ENCODE measurements around the gene GSTT2.
"Not testable (repeated sequence)": the region's sequence is repeated elsewhere in the genome, so short reads cannot be mapped to it uniquely, and the experiment has no call there.

GSTT2 gene

DNA sequence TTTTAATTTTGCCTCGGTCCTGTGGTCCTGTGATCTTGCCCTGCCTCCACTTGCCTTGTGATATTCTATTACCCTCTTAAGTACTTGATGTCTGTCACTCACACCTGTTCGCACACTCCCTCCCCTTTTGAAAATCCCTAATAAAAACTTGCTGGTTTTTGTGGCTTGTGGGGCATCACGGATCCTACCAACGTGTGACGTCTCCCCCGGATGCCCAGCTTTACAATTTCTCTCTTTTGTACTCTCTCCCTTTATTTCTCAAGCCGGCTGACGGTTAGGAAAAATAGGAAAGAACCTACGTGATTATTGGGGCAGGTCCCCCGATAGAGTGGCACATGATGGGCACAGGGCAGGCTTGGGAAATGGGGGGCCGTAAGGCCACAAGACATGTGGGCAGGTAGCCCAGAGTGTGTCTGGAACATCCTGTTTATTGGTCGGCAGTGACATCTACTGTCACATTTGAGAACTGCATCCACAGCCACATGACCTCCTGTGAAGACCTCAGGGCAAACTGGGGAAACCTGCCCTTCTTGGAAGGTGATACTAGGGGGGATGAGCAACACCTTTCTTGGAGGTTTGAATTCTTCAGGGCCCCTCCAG is 23.5 kb upstream of the GSTT2 start:
- H3K4me3 ChIP-seq (ENCODE audit: low read length in 2 of 2); H4K8ac ChIP-seq (ENCODE audit: low read depth, low read length); H3K14ac ChIP-seq (ENCODE audit: low read length); H2AK5ac ChIP-seq (ENCODE audit: low read depth, low read length); H2BK12ac ChIP-seq (ENCODE audit: low read length); H3K18ac ChIP-seq (ENCODE audit: low read length); H3K27me3 ChIP-seq (ENCODE audit: control insufficient read depth in 3 of 3, insufficient read depth in 3 of 3, low read depth in 1 of 3, low read length in 3 of 3); H2BK5ac ChIP-seq (ENCODE audit: low read length); H3K36me3 ChIP-seq (replicated peaks in 1 of 2; ENCODE audit: control insufficient read depth in 2 of 2, insufficient read depth in 2 of 2, low read length in 2 of 2); H3K9me3 ChIP-seq (replicated peaks in 1 of 2; ENCODE audit: control insufficient read depth in 2 of 2, insufficient read depth in 1 of 2, low read depth in 1 of 2, low read length in 2 of 2); H3K79me1 ChIP-seq (ENCODE audit: low read depth, low read length); H3K23ac ChIP-seq (ENCODE audit: low read depth, low read length, poor library complexity); H3K4me1 ChIP-seq (ENCODE audit: control insufficient read depth in 2 of 2, insufficient read depth in 1 of 2, low read depth in 1 of 2, low read length in 2 of 2); H3K9ac ChIP-seq (ENCODE audit: low read depth, low read length, poor library complexity); H2BK15ac ChIP-seq (ENCODE audit: low read length); H2BK120ac ChIP-seq (ENCODE audit: low read depth, low read length); H3K4ac ChIP-seq (ENCODE audit: low read length); H3K27ac ChIP-seq (replicated peaks; ENCODE audit: low read length); H4K91ac ChIP-seq (ENCODE audit: low read depth, low read length, poor library complexity); H3K4me2 ChIP-seq (ENCODE audit: insufficient read depth, low read length, poor library complexity, severe bottlenecking): not testable (repeated sequence)
- no CpG with 5 or more reads among the region's 12 CpGs for WGBS, 2 donors (ENCODE audit: extremely low coverage in 2 of 2, insufficient read length in 2 of 2, insufficient replicate concordance in 1 of 2)
- H2AFZ ChIP-seq (ENCODE audit: low read length) = peak overlapping the region; percentile 39
- DNase-seq (ENCODE audit: low spot score) = peak; percentile 74

DNA sequence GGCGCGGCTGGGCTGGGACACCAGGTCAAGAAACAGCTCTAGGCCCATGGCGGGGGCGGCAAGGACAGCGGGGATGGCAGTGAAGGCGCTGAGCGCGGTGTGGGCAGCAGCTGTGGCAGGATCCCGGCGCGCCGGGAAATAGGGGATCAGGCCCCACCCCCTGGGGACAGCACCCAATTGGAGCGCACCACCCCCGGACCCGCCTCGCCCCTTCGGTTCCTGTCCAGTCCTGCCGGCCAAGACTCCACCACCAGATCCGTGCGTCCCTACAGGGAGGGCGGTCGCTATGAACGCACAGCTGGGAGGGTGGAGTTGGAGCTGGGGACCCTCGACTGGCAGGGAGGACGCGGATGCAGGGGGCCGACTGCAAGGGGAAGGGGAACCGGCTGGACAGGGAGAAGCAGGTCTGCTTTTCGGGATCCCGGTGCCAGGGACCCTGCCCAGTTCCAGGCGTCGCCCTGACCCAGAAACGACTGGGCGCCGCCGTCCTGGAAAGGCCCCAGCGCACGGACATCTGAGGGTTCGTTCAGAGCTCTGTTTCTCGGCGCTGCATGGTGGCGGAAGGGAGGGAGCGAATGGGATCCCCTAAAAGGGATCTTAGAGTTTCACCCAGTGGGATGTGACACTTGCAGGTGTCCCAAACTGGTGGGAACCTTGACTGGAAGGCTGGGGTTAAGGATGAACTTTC is 18.7 kb upstream of the GSTT2 start, which contains the start of gene GSTT2B:
Gene GSTT2B, minus strand, starts transcription at position 112 of the 688 bp plus-strand sequence. Its CDS starts 64 bp downstream, at position 48.
- H3K27me3 ChIP-seq (ENCODE audit: control insufficient read depth in 3 of 3, insufficient read depth in 3 of 3, low read depth in 1 of 3, low read length in 3 of 3); H2BK12ac ChIP-seq (ENCODE audit: low read length); H3K4me3 ChIP-seq (ENCODE audit: low read length in 2 of 2); H3K27ac ChIP-seq (replicated peaks; ENCODE audit: low read length); H3K79me1 ChIP-seq (ENCODE audit: low read depth, low read length); H2AK5ac ChIP-seq (ENCODE audit: low read depth, low read length); H3K23ac ChIP-seq (ENCODE audit: low read depth, low read length, poor library complexity); H4K91ac ChIP-seq (ENCODE audit: low read depth, low read length, poor library complexity); H4K8ac ChIP-seq (ENCODE audit: low read depth, low read length); H3K4ac ChIP-seq (ENCODE audit: low read length); H2BK120ac ChIP-seq (ENCODE audit: low read depth, low read length); H2BK15ac ChIP-seq (ENCODE audit: low read length); H3K9ac ChIP-seq (ENCODE audit: low read depth, low read length, poor library complexity); H3K9me3 ChIP-seq (replicated peaks in 1 of 2; ENCODE audit: control insufficient read depth in 2 of 2, insufficient read depth in 1 of 2, low read depth in 1 of 2, low read length in 2 of 2); H3K36me3 ChIP-seq (replicated peaks in 1 of 2; ENCODE audit: control insufficient read depth in 2 of 2, insufficient read depth in 2 of 2, low read length in 2 of 2); H2AFZ ChIP-seq (ENCODE audit: low read length); H2BK5ac ChIP-seq (ENCODE audit: low read length); H3K4me1 ChIP-seq (ENCODE audit: control insufficient read depth in 2 of 2, insufficient read depth in 1 of 2, low read depth in 1 of 2, low read length in 2 of 2); H3K18ac ChIP-seq (ENCODE audit: low read length); H3K4me2 ChIP-seq (ENCODE audit: insufficient read depth, low read length, poor library complexity, severe bottlenecking); DNase-seq (ENCODE audit: low spot score); H3K14ac ChIP-seq (ENCODE audit: low read length): not testable (repeated sequence)
- whole genome bisulfite sequencing, 2 donors (ENCODE audit: extremely low coverage in 2 of 2, insufficient read length in 2 of 2, insufficient replicate concordance in 1 of 2) = no CpG with 5 or more reads among the region's 43 CpGs

DNA sequence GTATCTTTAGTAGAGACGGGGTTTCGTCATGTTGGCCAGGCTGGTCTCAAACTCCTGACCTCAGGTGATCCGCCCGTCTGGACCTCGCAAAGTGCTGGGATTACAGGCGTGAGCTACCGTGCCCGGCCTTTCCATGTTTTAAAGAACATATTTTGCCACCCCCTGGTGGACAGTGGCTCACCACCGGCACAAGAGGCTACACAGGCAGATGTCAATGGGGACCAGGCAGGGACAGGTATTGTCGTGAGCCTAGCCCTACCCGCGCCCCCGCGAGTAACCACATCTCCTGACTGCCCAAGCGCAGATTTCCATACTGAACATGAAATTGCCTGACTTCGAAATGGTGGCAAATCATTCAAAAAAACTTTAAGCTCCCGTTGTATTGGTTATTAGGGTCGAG is 13.8 kb upstream of the GSTT2 start:
- not testable (repeated sequence) for H3K4ac ChIP-seq (ENCODE audit: low read length); H2AK5ac ChIP-seq (ENCODE audit: low read depth, low read length); H3K27me3 ChIP-seq (ENCODE audit: control insufficient read depth in 3 of 3, insufficient read depth in 3 of 3, low read depth in 1 of 3, low read length in 3 of 3); H3K4me1 ChIP-seq (ENCODE audit: control insufficient read depth in 2 of 2, insufficient read depth in 1 of 2, low read depth in 1 of 2, low read length in 2 of 2); H2BK15ac ChIP-seq (ENCODE audit: low read length); H4K91ac ChIP-seq (ENCODE audit: low read depth, low read length, poor library complexity); H3K23ac ChIP-seq (ENCODE audit: low read depth, low read length, poor library complexity); H2AFZ ChIP-seq (ENCODE audit: low read length); H3K9me3 ChIP-seq (replicated peaks in 1 of 2; ENCODE audit: control insufficient read depth in 2 of 2, insufficient read depth in 1 of 2, low read depth in 1 of 2, low read length in 2 of 2); H3K18ac ChIP-seq (ENCODE audit: low read length); H3K4me3 ChIP-seq (ENCODE audit: low read length in 2 of 2); H3K14ac ChIP-seq (ENCODE audit: low read length); DNase-seq (ENCODE audit: low spot score); H3K79me1 ChIP-seq (ENCODE audit: low read depth, low read length); H2BK5ac ChIP-seq (ENCODE audit: low read length); H2BK12ac ChIP-seq (ENCODE audit: low read length); H2BK120ac ChIP-seq (ENCODE audit: low read depth, low read length); H3K4me2 ChIP-seq (ENCODE audit: insufficient read depth, low read length, poor library complexity, severe bottlenecking); H4K8ac ChIP-seq (ENCODE audit: low read depth, low read length); H3K27ac ChIP-seq (replicated peaks; ENCODE audit: low read length); H3K9ac ChIP-seq (ENCODE audit: low read depth, low read length, poor library complexity)
- peaks cover 16 to 21% of the 10 kb centered on the region in 2 donors for H3K36me3 ChIP-seq (replicated peaks in 1 of 2; ENCODE audit: control insufficient read depth in 2 of 2, insufficient read depth in 2 of 2, low read length in 2 of 2)
- no CpG with 5 or more reads among the region's 18 CpGs for WGBS, 2 donors (ENCODE audit: extremely low coverage in 2 of 2, insufficient read length in 2 of 2, insufficient replicate concordance in 1 of 2)

DNA sequence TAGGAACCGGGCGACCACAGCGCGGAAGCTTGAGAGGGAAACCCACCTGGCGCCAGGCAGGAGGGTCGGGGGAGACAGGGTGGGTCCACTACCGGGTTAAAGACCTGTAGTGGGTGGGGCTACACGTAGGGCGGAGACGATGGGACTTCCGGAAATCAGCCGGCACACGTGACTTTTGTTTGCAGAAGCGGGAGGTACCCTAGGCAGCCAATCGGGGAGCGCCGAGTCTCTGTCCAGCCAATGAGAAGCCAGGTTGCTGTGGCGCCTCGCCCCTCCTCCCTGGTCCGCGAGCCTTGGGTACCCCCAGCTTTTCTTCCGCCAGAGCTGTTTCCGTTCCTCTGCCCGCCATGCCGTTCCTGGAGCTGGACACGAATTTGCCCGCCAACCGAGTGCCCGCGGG is 13.4 kb upstream of the GSTT2 start, which contains the start of gene DDTL:
Gene DDTL, plus strand, starts transcription at position 321 of the 400 bp plus-strand sequence. Its CDS starts 27 bp downstream, at position 348.
- H3K27me3 ChIP-seq (ENCODE audit: control insufficient read depth in 3 of 3, insufficient read depth in 3 of 3, low read depth in 1 of 3, low read length in 3 of 3); H2AK5ac ChIP-seq (ENCODE audit: low read depth, low read length); H2BK15ac ChIP-seq (ENCODE audit: low read length); H2BK120ac ChIP-seq (ENCODE audit: low read depth, low read length); DNase-seq (ENCODE audit: low spot score); H3K23ac ChIP-seq (ENCODE audit: low read depth, low read length, poor library complexity); H3K4ac ChIP-seq (ENCODE audit: low read length); H3K9me3 ChIP-seq (replicated peaks in 1 of 2; ENCODE audit: control insufficient read depth in 2 of 2, insufficient read depth in 1 of 2, low read depth in 1 of 2, low read length in 2 of 2); H3K14ac ChIP-seq (ENCODE audit: low read length); H2BK12ac ChIP-seq (ENCODE audit: low read length); H3K9ac ChIP-seq (ENCODE audit: low read depth, low read length, poor library complexity); H4K91ac ChIP-seq (ENCODE audit: low read depth, low read length, poor library complexity); H3K79me1 ChIP-seq (ENCODE audit: low read depth, low read length); H3K18ac ChIP-seq (ENCODE audit: low read length); H4K8ac ChIP-seq (ENCODE audit: low read depth, low read length); H3K4me1 ChIP-seq (ENCODE audit: control insufficient read depth in 2 of 2, insufficient read depth in 1 of 2, low read depth in 1 of 2, low read length in 2 of 2); H2AFZ ChIP-seq (ENCODE audit: low read length); H3K4me3 ChIP-seq (ENCODE audit: low read length in 2 of 2); H3K27ac ChIP-seq (replicated peaks; ENCODE audit: low read length); H3K4me2 ChIP-seq (ENCODE audit: insufficient read depth, low read length, poor library complexity, severe bottlenecking); H2BK5ac ChIP-seq (ENCODE audit: low read length): not testable (repeated sequence)
- peaks cover 17 to 26% of the 10 kb centered on the region in 2 donors for H3K36me3 ChIP-seq (replicated peaks in 1 of 2; ENCODE audit: control insufficient read depth in 2 of 2, insufficient read depth in 2 of 2, low read length in 2 of 2)
- WGBS, 2 donors (ENCODE audit: extremely low coverage in 2 of 2, insufficient read length in 2 of 2, insufficient replicate concordance in 1 of 2) = no CpG with 5 or more reads among the region's 30 CpGs
